Activated CD8-positive, alpha-beta memory T cell treated with anti-CD3 and anti-CD28 coated beads for 36 hours (primary cell): ENCODE measurements around the gene PRDX5. TPM values are rescaled to one million over a fixed set of nuclear protein-coding genes. Genes with fewer than 3 reads are reported as not detected.

Source experiments
- CTCF ChIA-PET: fragments of 350-600 bp; sonication (Branson Sonifier 250); formaldehyde crosslinking; loops from one replicate; lab custom pipeline; 2021; ENCODE audit warnings: antibody characterized with exemption; lab: Charles Lee
- POLR2A ChIA-PET: fragments of 350-600 bp; sonication (Branson Sonifier 250); formaldehyde crosslinking; loops from one replicate; lab custom pipeline; 2021; ENCODE audit warnings: antibody characterized with exemption; lab: Charles Lee
- total RNA-seq, 2 experiments: library from RNA; stranded (reverse); gene quantifications; one replicate each; pipeline ENCODE4 v1.2.3, GENCODE V29; 2021

The PRDX5 gene
- total RNA-seq, 2 experiments from 2014 or later = 133 to 138 TPM

DNA sequence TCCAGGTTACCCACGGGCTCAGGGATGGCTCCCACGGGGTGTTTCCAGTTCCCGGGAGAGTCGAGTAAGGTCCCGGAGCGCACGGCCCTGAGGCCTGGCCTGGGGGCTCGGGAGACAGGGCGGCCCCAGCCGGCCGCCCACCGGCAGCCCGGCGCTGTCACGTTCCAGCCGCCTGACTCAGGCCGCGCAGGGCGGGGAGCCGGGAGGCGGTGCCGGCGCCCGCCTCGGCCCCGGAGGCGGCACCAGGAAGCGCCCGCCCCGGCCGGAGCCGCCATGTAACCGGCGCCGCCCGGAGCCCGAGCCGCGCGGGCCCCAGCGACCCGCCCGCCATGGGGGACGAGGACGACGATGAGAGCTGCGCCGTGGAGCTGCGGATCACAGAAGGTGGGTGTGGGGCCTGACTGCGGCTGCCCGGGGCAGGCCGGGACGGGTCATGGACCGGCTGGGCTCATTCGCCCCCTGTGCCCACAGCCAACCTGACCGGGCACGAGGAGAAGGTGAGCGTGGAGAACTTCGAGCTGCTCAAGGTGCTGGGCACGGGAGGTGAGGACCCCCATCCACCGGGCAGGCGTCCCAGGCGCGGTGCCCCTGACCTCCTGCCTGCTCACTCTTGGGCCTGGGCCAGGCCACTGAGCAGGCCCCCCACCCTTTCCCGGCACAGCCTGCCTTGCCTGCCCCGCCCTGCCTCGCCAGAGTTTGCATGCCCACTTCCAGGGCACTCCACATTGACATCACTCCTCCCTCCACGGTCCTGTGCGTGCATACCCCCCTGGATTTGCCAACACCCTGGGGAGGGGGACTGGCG lies 41.2 kb downstream of the PRDX5 start, which contains the start of gene RPS6KA4:
Gene RPS6KA4 (plus strand): TSS at position 256 of the 805 bp plus-strand sequence. CDS start 74 bp downstream, at position 330.
- POLR2A ChIA-PET = interaction anchor here (0.7 to 0.9 kb wide), 2 partner anchors 42 to 116 kb away, joined by 3 to 6 read pairs; partner anchors contain the start of gene TRMT112
- CTCF ChIA-PET = interaction anchor here (0.9 to 1.8 kb wide), 5 partner anchors 19 to 178 kb away, joined by 3 to 5 read pairs (median 4); partner anchors contain the start of genes CCDC88B, PRDX5, STIP1 and TRMT112

GRCh38 chr11:64359712-64360445 lies 42.0 kb downstream of the PRDX5 start:
- POLR2A ChIA-PET = interaction anchor here (0.7 to 1.0 kb wide), 3 partner anchors 43 to 175 kb away, joined by 3 to 6 read pairs (median 4); partner anchors contain the start of gene TRMT112

DNA sequence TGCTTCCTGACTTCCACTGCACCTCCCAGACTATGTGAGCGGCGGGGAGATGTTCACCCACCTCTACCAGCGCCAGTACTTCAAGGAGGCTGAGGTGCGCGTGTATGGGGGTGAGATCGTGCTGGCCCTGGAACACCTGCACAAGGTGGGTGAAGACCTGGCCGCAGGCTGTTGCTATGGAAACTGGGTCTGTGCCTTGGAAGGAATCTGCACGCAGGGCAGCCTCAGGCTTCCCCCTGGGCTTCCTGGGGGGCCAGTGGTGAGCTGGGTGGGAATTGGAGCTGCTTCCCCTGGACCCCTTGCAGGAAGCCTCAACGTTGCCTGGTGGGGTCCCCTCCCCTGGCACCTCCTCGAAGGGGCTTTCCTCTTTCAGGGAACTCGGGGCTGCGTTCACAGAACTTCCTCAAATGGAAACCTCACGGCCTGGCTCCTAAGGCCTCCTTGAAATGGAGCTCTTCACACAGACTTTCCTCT lies 42.6 kb downstream of the PRDX5 start:
- ChIA-PET POLR2A (interaction anchor here (0.6 to 1.0 kb wide), 2 partner anchors 103 to 175 kb away, joined by 3 to 4 read pairs; no protein-coding TSS in a partner anchor), CTCF (interaction anchor here (0.6 to 1.8 kb wide), 8 partner anchors 20 to 292 kb away, joined by 3 to 5 read pairs (median 4); partner anchors contain the start of genes CCDC88B, PRDX5 and TRMT112)

More at GRCh38 chr11:64359712-64360445, 42.0 kb downstream of the PRDX5 start:
- CTCF ChIA-PET = interaction anchor here (0.6 to 1.8 kb wide), 10 partner anchors 20 to 293 kb away, joined by 3 to 5 read pairs (median 4); partner anchors contain the start of genes CCDC88B, PRDX5 and TRMT112

- POLR2A ChIA-PET = no interaction called here
Measured at GRCh38 chr11:64361659-64362058, 43.7 kb downstream of the PRDX5 start.

DNA sequence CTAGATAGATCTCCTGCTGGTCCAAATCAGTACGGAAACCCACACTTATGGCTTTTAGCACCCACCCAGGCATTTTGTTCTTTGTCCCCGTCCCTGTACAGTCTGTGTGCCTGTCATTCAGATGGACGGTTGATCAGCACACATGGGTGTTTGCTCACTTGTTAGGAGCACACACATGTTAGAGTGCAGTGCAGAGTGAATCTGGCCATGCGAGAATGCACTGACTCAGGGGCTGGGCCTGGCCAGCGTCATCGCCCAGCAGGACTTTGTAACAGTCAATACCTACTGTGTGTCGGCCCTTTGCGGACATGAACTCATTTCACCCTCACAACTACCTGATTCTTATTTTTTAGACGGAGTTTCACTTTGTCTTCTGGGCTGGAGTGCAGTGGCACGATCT lies 44.4 kb downstream of the PRDX5 start:
- CTCF ChIA-PET = no interaction called here
- POLR2A ChIA-PET = no interaction called here

More at GRCh38 chr11:64361659-64362058, 43.7 kb downstream of the PRDX5 start:
- CTCF ChIA-PET = no interaction called here

GRCh38 chr11:64364435-64364834 lies 46.5 kb downstream of the PRDX5 start:
- CTCF ChIA-PET = interaction anchor here (0.7 to 1.5 kb wide), 2 partner anchors 33 to 292 kb away, joined by 3 to 4 read pairs; no protein-coding TSS in a partner anchor
- POLR2A ChIA-PET = interaction anchor here (0.6 kb wide), 1 partner anchor 180 kb away, joined by 5 read pairs; no protein-coding TSS in a partner anchor

DNA sequence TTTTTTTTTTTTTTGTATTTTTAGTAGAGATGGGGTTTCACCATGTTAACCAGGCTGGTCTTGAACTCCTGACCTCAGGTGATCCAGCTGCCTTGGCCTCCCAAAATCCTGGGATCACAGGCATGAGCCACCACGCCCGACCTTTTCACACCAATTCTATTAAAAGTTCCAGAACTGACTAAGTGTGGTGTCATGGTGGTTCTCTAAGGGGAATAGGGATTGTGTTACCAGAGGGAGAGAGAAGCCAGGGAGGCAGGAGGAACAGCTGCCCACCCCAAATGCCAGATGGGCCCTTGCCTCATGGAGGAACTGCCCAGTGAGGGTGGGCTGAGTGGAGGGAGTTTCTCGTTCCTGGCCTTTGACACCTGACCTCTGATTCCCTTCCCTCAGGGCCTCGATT lies 47.0 kb downstream of the PRDX5 start:
- CTCF ChIA-PET = interaction anchor here (0.7 kb wide), 1 partner anchor 292 kb away, joined by 3 read pairs; no protein-coding TSS in a partner anchor
- POLR2A ChIA-PET = interaction anchor here (0.6 kb wide), 1 partner anchor 180 kb away, joined by 5 read pairs; no protein-coding TSS in a partner anchor

DNA sequence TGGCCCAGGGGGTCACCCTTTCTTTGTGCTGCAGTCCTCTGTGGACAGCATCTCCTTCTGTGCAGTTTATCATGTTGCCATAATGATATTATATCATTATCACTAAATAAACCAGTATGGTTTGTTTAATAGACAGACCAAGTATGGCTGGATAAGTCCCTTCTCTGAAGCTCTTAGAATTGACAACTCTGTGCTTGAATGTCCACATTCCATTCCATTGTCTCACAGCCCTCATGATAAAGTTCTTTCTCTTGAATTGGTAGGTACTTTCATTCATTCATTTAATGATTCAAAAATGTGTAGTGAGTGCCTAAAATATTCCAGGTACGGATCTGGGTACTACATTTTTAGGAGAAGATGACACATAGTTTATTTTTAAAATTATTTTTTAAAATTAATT lies 48.8 kb downstream of the PRDX5 start:
- ChIA-PET POLR2A (no interaction called here), CTCF (no interaction called here)

DNA sequence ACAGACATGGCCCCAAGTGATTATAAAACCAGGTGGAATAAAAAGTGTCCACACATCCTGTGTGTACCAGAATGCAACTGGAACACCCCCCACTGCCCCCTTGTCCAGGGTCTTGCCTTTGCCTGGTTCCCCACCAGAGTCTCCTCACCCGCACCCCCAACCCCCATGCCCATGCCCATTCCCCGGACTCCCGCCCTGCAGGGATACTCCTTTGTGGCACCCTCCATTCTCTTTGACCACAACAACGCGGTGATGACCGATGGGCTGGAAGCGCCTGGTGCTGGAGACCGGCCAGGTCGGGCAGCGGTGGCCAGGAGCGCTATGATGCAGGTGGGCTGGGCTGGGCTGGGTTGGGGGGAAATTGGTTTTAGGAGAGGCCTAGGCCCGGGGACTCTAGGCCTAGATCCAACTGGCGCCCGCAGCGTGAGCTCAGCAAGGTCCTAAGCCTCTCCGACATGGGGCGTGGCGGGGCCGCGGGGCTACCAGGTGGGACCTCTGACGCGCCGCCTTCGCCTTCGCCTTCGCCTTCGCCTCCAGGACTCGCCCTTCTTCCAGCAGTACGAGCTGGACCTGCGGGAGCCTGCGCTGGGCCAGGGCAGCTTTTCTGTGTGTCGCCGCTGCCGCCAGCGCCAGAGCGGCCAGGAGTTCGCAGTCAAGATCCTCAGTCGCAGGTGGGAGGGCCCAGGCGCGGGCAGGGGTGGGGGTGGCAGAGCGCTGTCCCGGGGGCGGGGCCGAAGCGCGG lies 50.2 kb downstream of the PRDX5 start:
- CTCF ChIA-PET = no interaction called here

GRCh38 chr11:64368673-64369074 lies 50.8 kb downstream of the PRDX5 start:
- ChIA-PET CTCF (no interaction called here), POLR2A (no interaction called here)

More for the DNA sequence above, 50.2 kb downstream of the PRDX5 start:
- POLR2A ChIA-PET = no interaction called here

DNA sequence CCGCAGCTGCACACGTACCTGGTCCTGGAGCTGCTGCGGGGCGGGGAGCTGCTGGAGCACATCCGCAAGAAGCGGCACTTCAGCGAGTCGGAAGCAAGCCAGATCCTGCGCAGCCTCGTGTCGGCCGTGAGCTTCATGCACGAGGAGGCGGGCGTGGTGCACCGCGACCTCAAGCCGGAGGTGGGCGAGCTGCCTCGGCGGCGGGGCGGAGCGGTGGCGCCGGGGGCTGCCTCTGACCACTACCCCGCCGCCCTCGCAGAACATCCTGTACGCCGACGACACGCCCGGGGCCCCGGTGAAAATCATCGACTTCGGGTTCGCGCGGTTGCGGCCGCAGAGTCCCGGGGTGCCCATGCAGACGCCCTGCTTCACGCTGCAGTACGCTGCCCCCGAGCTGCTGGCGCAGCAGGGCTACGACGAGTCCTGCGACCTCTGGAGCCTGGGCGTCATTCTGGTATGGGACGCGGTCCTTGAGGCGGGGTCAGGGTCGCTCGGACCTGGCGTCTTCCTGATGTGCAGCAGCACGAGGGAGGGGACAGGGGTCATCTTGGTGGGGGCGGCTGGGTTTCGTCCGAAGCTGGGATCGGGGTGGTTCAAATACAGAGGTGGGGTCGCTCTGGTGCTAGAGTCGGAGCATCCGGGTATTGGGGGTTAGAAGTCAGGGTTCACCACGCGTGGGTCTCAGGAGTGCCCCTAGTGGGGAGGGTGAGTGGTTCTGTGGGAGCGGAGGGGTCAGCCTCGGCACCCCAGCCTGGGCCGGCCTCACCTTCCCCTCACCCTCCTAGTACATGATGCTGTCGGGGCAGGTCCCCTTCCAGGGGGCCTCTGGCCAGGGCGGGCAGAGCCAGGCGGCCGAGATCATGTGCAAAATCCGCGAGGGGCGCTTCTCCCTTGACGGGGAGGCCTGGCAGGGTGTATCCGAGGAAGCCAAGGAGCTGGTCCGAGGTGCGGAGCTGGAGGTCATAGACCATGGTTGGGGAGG lies 51.8 kb downstream of the PRDX5 start:
- ChIA-PET POLR2A (no interaction called here), CTCF (no interaction called here)

DNA sequence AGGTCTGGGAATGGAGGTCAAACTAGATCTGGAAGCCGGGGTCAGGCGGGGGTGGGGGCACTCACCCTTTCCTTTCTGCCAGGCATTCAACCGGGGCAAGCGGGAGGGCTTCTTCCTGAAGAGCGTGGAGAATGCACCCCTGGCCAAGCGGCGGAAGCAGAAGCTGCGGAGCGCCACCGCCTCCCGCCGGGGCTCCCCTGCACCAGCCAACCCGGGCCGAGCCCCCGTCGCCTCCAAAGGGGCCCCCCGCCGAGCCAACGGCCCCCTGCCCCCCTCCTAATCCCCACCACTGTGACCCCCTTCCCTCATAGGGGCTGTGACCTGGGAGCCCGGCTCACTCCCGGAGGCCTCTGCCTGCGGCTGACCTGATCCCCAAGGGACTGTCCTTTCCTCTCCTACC lies 53.3 kb downstream of the PRDX5 start:
- POLR2A ChIA-PET = no interaction called here
- CTCF ChIA-PET = no interaction called here

Other genes starting within 250 kb of the PRDX5 start
- 10 to 100 TPM; 20.6 to 21.8 TPM for gene MACROD1, start 152.0 kb upstream of the PRDX5 start, total RNA-seq
- 100 to 1,000 TPM; 476 to 486 TPM for gene STIP1, start 131.9 kb upstream of the PRDX5 start, total RNA-seq
- gene FERMT3, start 111.4 kb upstream of the PRDX5 start, total RNA-seq = 100 to 1,000 TPM; 220 to 223 TPM
- 10 to 100 TPM; 28.7 to 30.5 TPM for gene TRPT1, start 91.9 kb upstream of the PRDX5 start, total RNA-seq
- gene NUDT22, start 91.8 kb upstream of the PRDX5 start, total RNA-seq = 10 to 100 TPM; 74.5 to 79.5 TPM
- 10 to 100 TPM; 19.0 to 20.8 TPM for gene DNAJC4, start 87.6 kb upstream of the PRDX5 start, total RNA-seq
- gene VEGFB, start 83.5 kb upstream of the PRDX5 start, total RNA-seq = 10 to 100 TPM; 83.0 to 86.8 TPM
- 10 to 100 TPM; 26.8 to 28.5 TPM for gene FKBP2, start 77.0 kb upstream of the PRDX5 start, total RNA-seq
- gene PPP1R14B, start 71.2 kb upstream of the PRDX5 start, total RNA-seq = 100 to 1,000 TPM; 376 to 377 TPM
- gene PLCB3, start 66.6 kb upstream of the PRDX5 start, total RNA-seq = 10 to 100 TPM; 16.0 to 16.9 TPM
- gene BAD, start 33.5 kb upstream of the PRDX5 start, total RNA-seq = 10 to 100 TPM; 32.0 to 36.3 TPM
- gene GPR137, start 32.3 kb upstream of the PRDX5 start, total RNA-seq = 10 to 100 TPM; 54.1 to 56.1 TPM
- not detected for gene KCNK4, start 26.8 kb upstream of the PRDX5 start, total RNA-seq
- not detected for gene CATSPERZ, start 17.8 kb upstream of the PRDX5 start, total RNA-seq
- 10 to 100 TPM; 58.1 to 58.3 TPM for gene ESRRA, start 12.6 kb upstream of the PRDX5 start, total RNA-seq
- gene TRMT112, start 562 bp upstream of the PRDX5 start, total RNA-seq = 100 to 1,000 TPM; 282 to 293 TPM
- gene CCDC88B, start 22.1 kb downstream of the PRDX5 start, total RNA-seq = 10 to 100 TPM; 93.7 to 94.7 TPM
- 10 to 100 TPM; 35.3 to 37.2 TPM for gene RPS6KA4, start 41.0 kb downstream of the PRDX5 start, total RNA-seq
- not detected for gene SLC22A11, start 237.8 kb downstream of the PRDX5 start, total RNA-seq